Lower leg skin (tissue), 3 donors: Measurements from ENCODE around the gene NUBP2.

Source experiments
- POLR2A ChIP-seq, 2 donors: fragments of 450-650 bp; IDR thresholded peaks; one replicate each; pipeline ENCODE4 v1.6.1; 2016 to 2017; ENCODE audit warnings: antibody characterized with exemption in 2 of 2, mild to moderate bottlenecking in 1 of 2, moderate library complexity in 1 of 2
- TF ChIP-seq, protein P1 (sequence below), 3 donors: fragments of 450-650 bp; IDR thresholded peaks; one replicate each; pipeline ENCODE4 v1.5.1; 2016; ENCODE audit warnings: antibody characterized with exemption in 3 of 3, mild to moderate bottlenecking in 3 of 3, moderate library complexity in 2 of 3

- TF ChIP-seq, protein P1, sequence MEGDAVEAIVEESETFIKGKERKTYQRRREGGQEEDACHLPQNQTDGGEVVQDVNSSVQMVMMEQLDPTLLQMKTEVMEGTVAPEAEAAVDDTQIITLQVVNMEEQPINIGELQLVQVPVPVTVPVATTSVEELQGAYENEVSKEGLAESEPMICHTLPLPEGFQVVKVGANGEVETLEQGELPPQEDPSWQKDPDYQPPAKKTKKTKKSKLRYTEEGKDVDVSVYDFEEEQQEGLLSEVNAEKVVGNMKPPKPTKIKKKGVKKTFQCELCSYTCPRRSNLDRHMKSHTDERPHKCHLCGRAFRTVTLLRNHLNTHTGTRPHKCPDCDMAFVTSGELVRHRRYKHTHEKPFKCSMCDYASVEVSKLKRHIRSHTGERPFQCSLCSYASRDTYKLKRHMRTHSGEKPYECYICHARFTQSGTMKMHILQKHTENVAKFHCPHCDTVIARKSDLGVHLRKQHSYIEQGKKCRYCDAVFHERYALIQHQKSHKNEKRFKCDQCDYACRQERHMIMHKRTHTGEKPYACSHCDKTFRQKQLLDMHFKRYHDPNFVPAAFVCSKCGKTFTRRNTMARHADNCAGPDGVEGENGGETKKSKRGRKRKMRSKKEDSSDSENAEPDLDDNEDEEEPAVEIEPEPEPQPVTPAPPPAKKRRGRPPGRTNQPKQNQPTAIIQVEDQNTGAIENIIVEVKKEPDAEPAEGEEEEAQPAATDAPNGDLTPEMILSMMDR (IDR thresholded peaks at IDR 0.05), result no peak
- TF ChIP-seq POLR2A (IDR thresholded peaks at IDR 0.05), result no peak
Observed at GRCh38 chr16:1815461-1815860, 32.7 kb downstream of the NUBP2 start.
